Medulla oblongata (tissue), 1 donor: ENCODE measurements around the gene KRT84.

Experiments
- DNase-seq: peaks from one replicate; pipeline ENCODE4 v3.0.0-alpha.2; 2015; ENCODE audit errors: extremely low spot score

Gene KRT84

GRCh38 chr12:52343550-52343949 is 41.9 kb downstream of the KRT84 start:
- DNase-seq, result no peak

GRCh38 chr12:52342781-52343490 is 42.5 kb downstream of the KRT84 start:
- DNase-seq, result no peak

- no peak for DNase-seq
These were observed 44.3 kb downstream of the KRT84 start for GRCh38 chr12:52341066-52341580.

- DNase-seq, result no peak
These were observed 47.1 kb downstream of the KRT84 start for GRCh38 chr12:52338241-52338960.

- DNase-seq, result no peak
These were observed 48.4 kb downstream of the KRT84 start for GRCh38 chr12:52337054-52337453.

- no peak for DNase-seq
These were observed 48.8 kb downstream of the KRT84 start for GRCh38 chr12:52336641-52337040.

GRCh38 chr12:52335598-52336262 is 49.7 kb downstream of the KRT84 start:
- DNase-seq, result no peak

GRCh38 chr12:52334185-52334584 is 51.3 kb downstream of the KRT84 start:
- no peak for DNase-seq

- DNase-seq, result no peak
These were observed 52.1 kb downstream of the KRT84 start for GRCh38 chr12:52333321-52333720.

- DNase-seq, result no peak
These were observed 53.1 kb downstream of the KRT84 start for GRCh38 chr12:52332381-52332780.

GRCh38 chr12:52331833-52332232 is 53.6 kb downstream of the KRT84 start:
- no peak for DNase-seq

- DNase-seq, result no peak
These were observed 54.4 kb downstream of the KRT84 start for GRCh38 chr12:52331039-52331438.

- no peak for DNase-seq
These were observed 57.5 kb downstream of the KRT84 start for GRCh38 chr12:52327830-52328500.
